ENCODE data around the gene ZFP64.
"Not testable (repeated sequence)": the region's sequence is repeated elsewhere in the genome, so short reads cannot be mapped to it uniquely, and the experiment has no call there.

Gene ZFP64

GRCh38 chr20:52191132-52191915 is at the start of gene ZFP64:
Gene ZFP64, minus strand, starts transcription at chr20:52191779. Its CDS starts 143 bp downstream, at chr20:52191636.
- peak in 1 of 2 experiments; percentile 25 for DNase-seq

DNA sequence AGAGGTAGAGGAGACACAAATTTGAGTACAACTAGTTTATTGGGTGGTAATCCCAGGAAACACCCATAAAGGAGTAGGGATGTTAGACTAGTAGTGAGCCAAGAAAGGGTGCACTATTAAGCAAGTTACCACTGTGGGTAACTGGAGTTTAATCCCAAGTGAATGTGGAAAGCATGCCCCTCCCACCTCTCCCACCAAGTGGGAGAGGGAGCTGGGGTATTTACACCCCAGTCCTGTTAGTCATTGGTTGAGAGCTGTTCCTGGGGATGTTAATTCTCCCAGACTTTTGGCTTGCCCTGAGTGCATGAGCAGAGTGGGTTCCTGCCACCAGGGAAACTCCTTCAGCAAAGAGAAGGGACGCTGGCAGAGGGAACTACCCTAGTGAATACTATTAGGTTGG is 49.2 kb upstream of the ZFP64 start:
- DNase-seq, result no peak

- DNase-seq, result no peak
These were observed 47.5 kb upstream of the ZFP64 start for GRCh38 chr20:52239102-52239501.

DNA sequence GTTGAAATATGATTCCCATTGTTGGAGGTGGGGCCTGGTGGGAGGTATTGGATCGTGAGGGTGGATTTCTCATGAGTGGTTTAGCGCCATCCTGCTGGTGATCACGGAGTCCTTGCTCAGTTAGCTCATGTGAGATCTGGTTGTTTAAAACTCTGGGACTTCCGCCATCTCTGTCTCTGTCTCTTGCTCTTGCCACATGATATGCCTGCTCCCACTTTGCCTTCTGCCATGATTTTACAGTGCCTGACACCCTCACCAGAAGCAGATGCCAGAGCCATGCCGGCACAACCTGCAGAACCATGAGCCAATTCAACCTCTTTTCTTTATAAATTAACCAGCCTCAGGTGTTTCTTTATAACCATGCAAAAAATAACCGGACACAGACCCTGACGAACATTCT is 44.7 kb upstream of the ZFP64 start:
- no peak for DNase-seq

GRCh38 chr20:52235129-52235528 is 43.5 kb upstream of the ZFP64 start:
- DNase-seq, result no peak

DNA sequence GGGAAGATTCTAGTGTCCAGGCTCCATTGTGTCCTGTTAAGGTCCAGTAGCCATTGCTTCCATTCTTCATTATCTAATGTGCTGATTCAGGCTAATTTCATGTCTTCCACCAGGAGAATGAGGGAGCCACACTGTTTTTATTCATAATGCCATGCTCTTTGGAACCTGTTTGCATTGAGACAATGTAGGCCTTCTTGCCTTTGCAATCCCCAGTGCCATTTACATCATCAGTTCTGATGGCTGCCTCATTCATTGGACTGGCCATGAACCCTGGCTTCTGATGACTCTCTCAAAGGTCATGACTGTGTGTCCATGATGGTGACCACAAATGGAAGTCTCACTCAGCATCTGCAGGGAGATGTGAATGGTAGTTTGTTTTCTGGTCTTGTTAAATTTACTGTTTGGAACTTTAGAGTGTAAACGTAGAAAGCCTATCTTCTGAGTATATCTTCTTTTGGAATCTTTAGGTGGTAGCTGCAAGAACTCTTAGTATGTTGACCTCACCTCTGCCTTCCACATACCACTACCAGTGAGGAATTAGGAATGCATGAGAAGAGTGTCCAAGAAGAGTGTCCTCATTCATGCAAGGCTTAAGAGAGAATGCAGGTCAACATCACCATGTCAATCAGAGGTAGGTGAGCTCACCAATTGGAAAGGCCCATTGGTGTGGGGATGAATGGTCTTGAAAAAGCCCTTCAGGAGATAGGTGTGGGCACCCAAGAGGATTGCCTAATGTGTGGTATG is 42.9 kb upstream of the ZFP64 start:
- no peak for DNase-seq

GRCh38 chr20:52231230-52231746 is 39.7 kb upstream of the ZFP64 start:
- no peak for DNase-seq

DNA sequence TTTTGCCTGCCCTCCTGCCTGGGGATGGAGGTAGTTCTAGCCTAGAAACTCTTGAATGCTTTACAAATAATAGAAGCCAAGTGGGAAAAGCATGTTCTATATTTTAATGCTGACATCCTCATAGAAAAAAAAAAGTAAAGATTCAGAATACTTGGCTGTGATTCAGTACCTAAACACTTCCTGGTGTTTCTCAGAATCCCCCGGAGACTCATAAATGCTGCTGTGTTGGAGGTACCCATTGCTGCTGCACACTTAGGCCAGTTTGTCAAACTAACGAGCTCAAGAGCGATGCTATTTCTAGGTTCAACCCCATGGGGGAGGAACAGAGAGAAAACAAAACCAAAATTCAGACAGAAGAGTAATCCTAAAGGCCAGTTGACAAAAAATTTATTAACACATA is 38.8 kb upstream of the ZFP64 start:
- DNase-seq, result no peak

GRCh38 chr20:52229346-52229745 is 37.8 kb upstream of the ZFP64 start:
- DNase-seq, result not testable (repeated sequence)

DNA sequence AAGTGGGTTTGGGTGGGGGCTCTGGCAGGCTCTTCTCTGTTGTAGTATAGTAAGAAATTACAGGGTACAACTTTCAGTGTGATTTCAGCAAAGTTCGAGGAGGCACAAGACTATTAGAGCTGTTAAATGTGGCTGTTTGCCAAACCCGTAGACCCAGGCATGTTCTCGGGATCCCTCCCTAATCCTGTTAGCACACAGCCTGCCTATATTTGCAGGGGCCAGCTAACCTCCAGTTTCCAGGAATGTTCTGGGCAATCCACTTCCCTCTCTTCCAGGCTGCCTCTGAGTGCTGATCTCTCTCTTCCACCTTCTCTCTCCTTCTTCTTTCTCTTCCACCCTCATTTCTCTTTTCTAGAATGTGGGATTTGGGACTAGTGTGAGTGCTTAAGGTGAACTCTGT is 34.8 kb upstream of the ZFP64 start:
- no peak for DNase-seq

DNA sequence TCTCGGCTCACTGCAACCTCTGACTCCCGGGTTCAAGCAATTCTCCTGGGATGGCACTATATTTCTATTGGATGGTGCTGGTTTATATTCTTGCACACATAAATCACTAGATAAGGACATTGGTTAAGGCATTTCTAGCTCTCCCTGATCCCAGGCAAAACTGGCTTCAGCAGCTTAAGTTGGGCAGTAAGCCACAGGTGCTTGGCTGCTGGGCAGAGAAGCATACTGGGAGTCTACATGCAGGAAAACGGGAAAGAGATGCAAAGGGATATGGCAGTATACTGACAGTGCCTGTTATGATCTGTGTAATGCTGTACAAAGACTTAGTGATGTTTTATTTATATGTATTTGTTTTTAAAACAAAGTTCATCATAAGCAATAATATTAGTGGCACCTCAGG is 33.3 kb upstream of the ZFP64 start:
- DNase-seq, result no peak

DNA sequence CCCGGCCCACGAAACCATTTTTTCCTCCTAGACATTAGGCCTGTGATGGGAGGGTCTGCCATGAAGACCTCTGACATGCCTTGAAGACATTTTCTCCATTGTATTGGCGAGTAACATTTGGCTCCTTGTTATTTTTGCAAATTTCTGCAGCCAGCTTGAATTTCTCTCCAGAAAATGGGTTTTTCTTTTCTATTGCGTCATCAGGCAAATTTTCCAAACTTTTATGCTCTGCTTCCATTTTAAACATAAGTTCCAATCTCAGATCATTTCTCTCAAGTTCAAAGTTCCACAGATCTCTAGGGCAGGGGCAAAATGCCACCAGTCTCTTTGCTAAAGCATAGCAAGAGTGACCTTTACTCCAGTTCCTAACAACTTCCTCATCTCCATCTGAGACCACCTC is 29.8 kb upstream of the ZFP64 start:
- not testable (repeated sequence) for DNase-seq

DNA sequence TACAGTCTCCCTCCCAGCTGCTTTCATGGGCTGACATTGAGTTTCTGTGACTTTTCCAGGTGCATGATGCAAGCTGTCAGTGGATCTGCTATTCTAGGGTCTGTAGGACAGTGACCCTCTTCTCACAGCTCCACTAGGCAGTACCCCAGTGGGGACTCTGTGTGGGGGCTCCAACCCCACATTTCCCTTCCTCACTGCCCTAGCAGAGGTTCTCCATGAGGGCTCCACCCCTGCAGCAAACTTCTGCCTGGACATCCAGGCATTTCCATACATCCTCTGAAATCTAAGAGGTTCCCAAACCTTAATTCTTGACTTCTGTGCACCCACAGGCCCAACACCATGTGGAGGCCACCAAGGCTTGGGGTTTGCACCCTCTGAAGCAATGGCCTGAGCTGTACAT is 29.3 kb upstream of the ZFP64 start:
- not testable (repeated sequence) for DNase-seq

- no peak for DNase-seq
These were observed 27.9 kb upstream of the ZFP64 start for GRCh38 chr20:52219441-52219840.

- no peak for DNase-seq
These were observed 26.3 kb upstream of the ZFP64 start for GRCh38 chr20:52217689-52218395.

DNA sequence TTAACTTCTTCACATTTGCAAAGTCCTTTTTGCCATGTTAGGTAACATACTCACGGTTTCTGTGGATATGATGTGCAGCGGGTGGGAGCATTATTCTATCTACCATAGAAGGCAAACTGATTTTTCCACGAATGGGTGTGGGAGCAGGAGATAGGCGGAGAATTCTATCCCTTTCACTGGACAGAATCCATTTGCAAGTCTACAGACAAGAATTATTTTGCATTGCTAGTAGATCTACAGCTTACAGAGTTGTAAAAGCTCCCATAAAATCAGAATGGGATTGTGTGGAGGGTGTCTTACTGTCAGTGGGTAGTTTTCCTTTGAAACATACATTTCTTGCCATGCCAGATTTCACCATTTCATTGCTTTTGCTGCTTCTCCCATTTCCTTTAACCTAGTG is 22.4 kb upstream of the ZFP64 start:
- DNase-seq, result no peak

- no peak for DNase-seq
These were observed 21.4 kb upstream of the ZFP64 start for GRCh38 chr20:52212943-52213342.

DNA sequence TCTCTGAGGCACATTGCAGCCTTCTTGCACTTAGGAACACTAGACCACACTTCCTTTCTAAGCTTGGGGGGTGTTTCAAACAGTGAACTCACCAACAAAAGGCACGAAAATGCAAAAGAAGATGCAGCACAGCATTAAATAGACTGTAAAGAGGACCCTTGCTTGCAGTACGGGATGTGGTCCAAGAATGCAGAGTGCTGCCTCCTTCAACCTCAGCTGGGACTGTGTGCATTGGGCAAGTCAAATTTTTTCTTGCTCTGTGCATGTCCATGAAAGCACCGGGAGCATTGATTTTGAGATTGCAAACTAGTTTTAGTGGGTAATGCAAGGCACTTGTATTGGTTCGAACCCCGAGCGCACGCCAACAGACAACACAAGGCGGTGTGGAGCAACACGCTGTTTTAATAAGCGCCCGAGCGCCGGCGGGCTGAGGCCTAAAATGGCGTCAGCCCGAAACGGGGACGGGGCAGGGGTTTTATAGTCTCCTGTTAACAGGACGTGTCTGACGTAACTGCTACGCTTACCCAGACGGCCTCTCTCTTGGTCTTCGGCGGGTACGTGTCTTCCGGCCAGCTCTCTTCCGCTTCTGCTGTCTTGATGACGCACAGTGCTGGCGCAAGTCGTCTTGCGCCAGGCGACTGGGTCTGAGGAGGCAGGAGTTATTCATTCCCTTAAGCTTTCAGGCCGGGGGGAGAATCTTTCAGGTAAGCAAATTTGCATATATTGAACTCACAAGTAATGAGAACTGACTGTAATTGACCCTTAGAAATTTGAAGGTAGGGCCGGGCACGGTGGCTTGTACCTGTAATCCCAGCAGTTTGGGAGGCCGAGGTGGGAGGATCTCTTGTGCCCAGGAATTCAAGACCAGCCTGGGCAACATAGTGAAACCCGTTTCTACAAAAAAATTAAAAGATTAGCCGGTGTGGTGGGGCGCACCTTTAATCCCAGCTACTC is 18.7 kb upstream of the ZFP64 start:
- no peak for DNase-seq

- DNase-seq, result no peak
These were observed 17.6 kb upstream of the ZFP64 start for GRCh38 chr20:52209154-52209571.

DNA sequence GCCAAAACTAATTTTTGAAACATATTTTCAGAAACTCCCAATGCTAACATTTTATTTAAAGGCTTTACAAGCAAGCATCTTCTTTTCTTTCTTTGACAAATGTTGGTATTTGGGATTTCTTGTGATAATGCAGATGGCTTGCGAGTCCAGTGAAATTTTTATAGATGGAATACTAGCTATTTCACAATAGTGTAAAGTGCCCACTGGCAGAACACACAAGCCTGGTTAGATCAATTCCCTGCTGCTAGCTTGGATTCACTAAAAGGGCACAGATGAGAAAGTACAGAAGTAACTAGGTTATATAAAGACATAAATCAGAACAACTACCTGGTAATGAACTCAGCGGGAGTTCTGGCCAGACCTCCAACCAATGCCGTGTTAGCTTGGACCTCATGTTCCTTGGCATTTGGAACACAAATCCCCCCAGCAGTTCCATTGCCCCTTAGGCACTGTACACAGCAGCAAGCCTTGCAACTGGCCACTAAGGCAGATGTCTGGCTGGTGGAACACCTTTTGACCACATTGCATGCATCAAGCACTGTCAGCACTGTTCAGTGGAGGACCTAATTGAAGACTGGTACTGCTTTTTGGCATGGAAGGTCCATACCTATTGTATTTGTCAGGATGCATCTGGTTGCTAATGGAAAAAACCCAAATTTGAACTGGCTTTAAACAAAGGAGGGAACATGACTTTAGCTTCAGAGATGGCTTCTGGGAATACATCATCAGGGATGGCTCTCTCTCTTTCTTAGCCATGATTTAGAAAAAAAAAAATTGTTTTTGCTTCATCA is 15.6 kb upstream of the ZFP64 start:
- DNase-seq, result no peak

DNA sequence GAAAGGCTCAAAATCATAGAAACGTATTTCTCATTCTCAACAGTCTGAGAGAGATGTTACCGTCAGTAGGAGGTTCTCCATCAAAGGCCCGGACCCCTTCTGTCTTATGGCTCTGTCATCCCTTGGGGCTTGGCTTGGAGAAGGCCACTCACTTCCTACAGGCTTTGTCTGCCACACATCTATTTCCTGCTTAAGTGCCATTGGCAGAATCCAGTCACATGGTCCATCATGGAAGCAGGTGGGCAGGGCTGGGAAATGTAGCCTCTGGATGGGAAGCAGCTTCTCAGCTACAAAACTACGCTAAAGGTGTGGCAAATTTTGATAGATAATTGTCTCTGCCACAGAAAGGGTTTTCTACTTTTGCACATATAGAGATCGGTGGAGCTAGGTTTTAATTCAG is 12.6 kb upstream of the ZFP64 start:
- DNase-seq, result no peak
